ENCODE results near the gene MKRN1.
"Not testable (repeated sequence)": the region's sequence is repeated elsewhere in the genome, so short reads cannot be mapped to it uniquely, and the experiment has no call there.

The MKRN1 gene

DNA sequence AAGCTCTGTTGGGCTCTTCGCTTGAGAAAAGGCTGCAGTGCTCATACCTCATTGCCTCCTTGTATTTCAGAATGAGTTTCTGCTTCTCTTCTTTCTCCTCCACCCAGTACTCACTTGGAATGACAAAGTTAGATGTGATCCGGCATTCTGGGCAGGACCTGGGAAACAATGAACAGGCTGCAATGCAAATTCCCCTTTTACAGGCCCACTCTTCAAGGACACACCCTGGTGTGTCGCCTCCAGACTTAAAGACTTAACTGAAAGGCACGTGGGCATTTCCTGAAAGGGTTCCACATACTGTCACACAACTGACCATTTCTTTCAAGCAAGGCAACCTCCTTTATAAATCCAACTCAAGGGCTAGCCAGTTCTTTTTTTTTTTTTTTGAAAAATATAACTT lies 23.6 kb downstream of the MKRN1 start:
- TF ChIP-seq, protein P1, sequence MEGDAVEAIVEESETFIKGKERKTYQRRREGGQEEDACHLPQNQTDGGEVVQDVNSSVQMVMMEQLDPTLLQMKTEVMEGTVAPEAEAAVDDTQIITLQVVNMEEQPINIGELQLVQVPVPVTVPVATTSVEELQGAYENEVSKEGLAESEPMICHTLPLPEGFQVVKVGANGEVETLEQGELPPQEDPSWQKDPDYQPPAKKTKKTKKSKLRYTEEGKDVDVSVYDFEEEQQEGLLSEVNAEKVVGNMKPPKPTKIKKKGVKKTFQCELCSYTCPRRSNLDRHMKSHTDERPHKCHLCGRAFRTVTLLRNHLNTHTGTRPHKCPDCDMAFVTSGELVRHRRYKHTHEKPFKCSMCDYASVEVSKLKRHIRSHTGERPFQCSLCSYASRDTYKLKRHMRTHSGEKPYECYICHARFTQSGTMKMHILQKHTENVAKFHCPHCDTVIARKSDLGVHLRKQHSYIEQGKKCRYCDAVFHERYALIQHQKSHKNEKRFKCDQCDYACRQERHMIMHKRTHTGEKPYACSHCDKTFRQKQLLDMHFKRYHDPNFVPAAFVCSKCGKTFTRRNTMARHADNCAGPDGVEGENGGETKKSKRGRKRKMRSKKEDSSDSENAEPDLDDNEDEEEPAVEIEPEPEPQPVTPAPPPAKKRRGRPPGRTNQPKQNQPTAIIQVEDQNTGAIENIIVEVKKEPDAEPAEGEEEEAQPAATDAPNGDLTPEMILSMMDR (IDR thresholded peaks at IDR 0.05; ENCODE audit: extremely low read depth, missing control alignments): no peak
- no peak for DNase-seq (ENCODE audit: low spot score)

DNA sequence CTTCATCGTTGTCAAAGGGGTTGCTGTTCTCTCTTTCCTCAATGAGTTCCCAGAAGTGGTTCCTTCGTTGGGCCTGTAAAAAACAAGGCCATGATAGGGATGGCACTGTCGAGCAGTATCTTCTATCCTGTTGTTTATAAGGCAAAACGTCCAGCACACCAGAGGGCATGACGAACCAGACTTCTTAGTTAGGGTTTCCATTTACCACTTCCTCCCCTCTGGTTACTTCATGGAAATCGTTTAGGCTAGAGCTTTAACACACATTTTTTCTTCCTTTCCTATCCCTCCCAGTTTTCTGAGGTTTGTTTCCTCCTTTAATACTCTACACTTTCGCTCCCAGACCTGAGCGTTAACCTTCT lies 24.7 kb downstream of the MKRN1 start:
- TF ChIP-seq, protein P1 (IDR thresholded peaks at IDR 0.05; ENCODE audit: extremely low read depth, missing control alignments): no peak
- DNase-seq (ENCODE audit: low spot score): no peak

DNA sequence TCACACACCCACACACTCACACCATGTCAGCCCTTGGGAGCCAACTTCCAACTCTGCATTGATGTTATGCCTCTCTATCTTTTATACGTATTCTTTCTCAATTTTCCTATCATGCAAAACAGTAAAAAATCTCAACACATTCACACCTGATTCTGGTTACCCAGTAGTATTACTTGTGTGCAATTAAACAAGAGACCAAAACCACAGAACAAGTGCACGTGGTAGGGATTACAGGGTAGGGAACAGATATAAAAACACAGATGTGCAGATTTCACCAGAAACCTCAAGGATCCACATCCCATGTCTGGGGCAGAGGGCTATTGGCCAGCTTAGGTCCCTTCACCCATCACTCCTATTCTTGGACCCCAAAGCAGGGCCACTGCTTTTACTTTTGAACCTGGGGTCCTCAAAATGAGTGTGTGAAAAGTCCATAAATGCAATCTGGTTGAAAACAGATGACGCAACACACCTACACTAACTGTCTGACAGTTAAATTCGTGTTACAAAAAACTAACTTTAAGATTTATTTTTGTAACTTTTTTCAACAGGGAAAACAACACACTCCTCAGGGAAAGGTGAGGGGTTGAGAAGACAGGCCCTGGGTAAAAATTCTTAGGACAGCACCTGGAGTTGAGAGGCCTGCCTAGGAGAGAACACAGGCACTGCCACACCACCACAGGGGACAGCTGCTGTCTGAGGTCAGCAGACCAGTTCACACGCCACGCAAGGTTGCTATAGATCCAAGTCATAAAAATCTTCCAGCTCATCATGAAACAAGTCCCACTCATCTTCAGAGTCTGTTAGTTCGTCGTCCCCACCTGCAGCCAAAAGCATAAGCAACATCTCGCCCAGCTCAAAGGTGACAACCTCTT lies 25.3 kb downstream of the MKRN1 start:
- not testable (repeated sequence) for DNase-seq (ENCODE audit: low spot score)

DNA sequence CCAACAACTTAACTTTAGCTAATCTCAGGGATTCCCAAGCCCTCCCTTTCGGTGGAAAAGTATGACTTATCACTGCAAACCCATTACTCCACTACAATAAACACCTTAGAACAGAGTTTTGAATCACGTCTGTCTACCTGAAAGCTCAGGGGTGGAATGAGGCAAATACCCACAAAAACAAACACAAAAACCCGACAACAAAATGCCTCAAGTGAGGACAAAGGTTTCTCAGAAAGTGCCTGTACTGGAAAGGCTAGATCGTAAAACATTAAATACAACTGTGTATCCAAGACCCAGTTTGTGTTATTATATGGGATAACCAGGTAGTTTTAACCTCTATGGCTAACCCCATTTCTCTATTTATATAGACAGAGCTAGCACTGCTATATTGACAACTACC lies 26.0 kb downstream of the MKRN1 start:
- no peak for DNase-seq (ENCODE audit: low spot score)
- TF ChIP-seq, protein P1 (IDR thresholded peaks at IDR 0.05; ENCODE audit: extremely low read depth, missing control alignments): no peak

DNA sequence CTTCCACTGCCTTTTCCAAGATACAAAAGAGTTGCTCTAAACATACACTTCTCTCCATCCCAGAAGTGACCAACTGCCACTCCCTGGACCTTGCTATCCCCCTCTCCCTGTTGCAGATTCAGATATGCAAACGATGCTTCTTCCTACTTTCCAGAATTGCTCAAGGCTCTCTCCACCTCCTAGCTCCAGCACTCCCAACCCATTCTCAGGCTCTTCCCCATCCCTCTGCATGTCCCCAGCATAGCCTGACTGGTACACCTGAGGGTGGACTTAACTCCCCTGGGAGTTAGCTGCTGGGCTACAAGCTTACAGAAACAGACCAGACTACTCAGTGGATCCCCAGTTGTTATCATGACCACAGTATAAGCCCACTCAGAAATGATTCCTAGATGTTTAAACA lies 27.6 kb downstream of the MKRN1 start:
- TF ChIP-seq, protein P1 (IDR thresholded peaks at IDR 0.05; ENCODE audit: extremely low read depth, missing control alignments): no peak
- DNase-seq (ENCODE audit: low spot score): no peak

DNA sequence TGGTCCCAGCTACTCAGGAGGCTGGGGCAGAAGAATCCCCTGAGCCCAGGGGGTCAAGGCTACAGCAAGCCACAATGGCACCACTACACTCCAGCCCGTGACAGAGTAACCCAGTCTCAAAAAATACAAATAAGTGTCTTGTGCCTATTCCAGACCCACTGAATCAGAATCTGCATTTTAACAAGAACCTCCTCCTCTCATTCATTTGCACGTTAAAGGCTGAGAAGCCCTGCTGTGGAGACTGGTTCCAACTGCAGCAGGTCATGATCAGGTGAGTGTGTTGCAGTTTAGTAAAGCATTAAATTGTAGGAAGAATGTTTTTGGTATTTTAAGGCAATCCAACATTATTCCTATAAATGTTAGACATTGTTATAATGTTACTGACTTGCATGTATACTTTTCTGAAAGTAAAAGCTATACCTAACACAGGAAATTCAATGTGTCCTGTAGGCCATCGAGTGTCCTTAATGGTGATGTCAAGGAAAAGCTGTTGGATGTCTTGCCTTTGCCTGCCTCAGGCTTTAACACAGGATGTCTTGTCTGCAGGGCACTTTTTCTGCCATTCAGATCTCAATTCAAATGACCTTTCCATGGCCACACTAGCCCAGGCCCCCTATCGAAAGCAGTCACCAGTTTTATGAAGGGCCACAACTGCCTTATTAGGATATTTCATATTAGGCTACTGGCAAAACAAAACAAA lies 30.4 kb downstream of the MKRN1 start:
- TF ChIP-seq, protein P1 (IDR thresholded peaks at IDR 0.05; ENCODE audit: extremely low read depth, missing control alignments): no peak
- DNase-seq (ENCODE audit: low spot score): no peak

DNA sequence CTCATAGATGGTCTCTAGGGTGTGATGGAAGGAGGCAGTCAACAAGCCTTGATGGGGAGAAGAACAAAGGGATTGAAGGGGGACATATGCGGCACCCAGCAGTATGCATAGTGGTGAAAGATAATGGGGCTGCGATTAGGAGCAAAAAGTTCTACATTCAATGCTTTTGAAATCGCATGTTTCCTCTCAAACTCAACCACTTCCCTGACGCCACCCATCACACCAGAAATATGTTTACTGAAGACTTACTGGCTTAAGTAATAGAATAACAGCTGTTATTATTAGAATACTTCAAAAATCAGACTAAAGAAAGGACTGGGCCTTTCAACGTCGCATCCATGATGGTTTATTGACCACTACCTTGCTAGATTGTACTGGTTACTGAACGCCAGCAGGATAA lies 31.5 kb downstream of the MKRN1 start:
- no peak for DNase-seq (ENCODE audit: low spot score)
- TF ChIP-seq, protein P1 (IDR thresholded peaks at IDR 0.05; ENCODE audit: extremely low read depth, missing control alignments): no peak
